GM13977 (cell line): ENCODE data around the gene CCDC102B.

ENCODE experiments used
- DNase-seq: peaks from one replicate; pipeline ENCODE4 v3.0.0; 2012; ENCODE audit warnings: low spot score
- in situ Hi-C: fragments of 300-500 bp; cut with MboI; formaldehyde crosslinking; loops from one replicate; pipeline ENCODE4 v1.12.0; 2022; ENCODE audit warnings: low sequenced_read_pairs, low pct_unique_long_range_greater_than_20kb, mixed read lengths, inconsistent platforms; ENCODE audit not compliant: unreplicated experiment
- TF ChIP-seq, protein P1 (sequence below): IDR thresholded peaks from 2 replicates; pipeline ENCODE4 v1.5.1; 2012; ENCODE audit warnings: mild to moderate bottlenecking, control low read depth; ENCODE audit not compliant: insufficient read depth; ENCODE audit errors: extremely low read depth, missing control alignments

The CCDC102B gene

DNA sequence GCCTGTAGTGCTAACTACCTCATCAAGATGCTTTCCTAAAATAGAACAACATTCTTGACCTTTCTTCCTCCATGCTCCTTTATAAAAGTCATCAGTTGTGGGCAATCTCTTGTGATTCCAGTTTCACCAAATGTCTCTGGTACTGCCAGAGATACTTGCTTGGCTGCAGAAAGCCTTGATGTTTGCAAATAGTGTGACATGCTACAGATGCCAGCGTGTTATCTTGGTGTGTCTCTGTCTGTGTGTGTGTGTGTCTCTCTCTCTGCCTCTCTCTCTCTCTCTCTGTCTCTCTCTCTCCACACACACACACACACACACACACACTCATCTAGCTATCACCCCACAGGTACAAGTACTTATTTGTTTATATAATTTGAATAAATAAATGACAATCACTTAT, 146.9 kb downstream of the CCDC102B start:
- in situ Hi-C loops: no loop called here
- TF ChIP-seq, protein P1, sequence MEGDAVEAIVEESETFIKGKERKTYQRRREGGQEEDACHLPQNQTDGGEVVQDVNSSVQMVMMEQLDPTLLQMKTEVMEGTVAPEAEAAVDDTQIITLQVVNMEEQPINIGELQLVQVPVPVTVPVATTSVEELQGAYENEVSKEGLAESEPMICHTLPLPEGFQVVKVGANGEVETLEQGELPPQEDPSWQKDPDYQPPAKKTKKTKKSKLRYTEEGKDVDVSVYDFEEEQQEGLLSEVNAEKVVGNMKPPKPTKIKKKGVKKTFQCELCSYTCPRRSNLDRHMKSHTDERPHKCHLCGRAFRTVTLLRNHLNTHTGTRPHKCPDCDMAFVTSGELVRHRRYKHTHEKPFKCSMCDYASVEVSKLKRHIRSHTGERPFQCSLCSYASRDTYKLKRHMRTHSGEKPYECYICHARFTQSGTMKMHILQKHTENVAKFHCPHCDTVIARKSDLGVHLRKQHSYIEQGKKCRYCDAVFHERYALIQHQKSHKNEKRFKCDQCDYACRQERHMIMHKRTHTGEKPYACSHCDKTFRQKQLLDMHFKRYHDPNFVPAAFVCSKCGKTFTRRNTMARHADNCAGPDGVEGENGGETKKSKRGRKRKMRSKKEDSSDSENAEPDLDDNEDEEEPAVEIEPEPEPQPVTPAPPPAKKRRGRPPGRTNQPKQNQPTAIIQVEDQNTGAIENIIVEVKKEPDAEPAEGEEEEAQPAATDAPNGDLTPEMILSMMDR: no peak
- DNase-seq: no peak

- in situ Hi-C loops: no loop called here
- DNase-seq: no peak
- TF ChIP-seq, protein P1: no peak
Observed at GRCh38 chr18:68948622-68949021, 150.7 kb downstream of the CCDC102B start.

DNA sequence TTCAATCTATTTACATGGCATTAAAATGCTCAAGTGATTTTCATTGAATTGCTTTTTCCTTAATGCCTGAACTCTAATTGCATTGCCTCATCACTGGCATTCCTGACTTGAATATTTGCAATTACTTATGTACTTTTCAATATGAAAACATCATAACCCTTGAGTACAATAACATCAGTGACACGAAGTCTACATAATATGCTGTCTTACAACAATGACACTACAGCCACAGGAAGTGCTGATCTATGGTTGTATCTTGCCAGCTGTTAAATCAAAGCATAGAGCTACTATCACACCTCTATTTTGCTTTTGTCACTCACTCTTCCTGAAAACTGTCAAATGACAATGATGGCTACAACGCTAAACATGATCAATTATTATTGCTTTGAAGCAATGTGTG, 156.9 kb downstream of the CCDC102B start:
- in situ Hi-C loops: no loop called here
- no peak for DNase-seq
- TF ChIP-seq, protein P1: no peak

- DNase-seq: no peak
- TF ChIP-seq, protein P1: no peak
- in situ Hi-C loops: no loop called here
Observed at GRCh38 chr18:68956650-68957049, 158.8 kb downstream of the CCDC102B start.

DNA sequence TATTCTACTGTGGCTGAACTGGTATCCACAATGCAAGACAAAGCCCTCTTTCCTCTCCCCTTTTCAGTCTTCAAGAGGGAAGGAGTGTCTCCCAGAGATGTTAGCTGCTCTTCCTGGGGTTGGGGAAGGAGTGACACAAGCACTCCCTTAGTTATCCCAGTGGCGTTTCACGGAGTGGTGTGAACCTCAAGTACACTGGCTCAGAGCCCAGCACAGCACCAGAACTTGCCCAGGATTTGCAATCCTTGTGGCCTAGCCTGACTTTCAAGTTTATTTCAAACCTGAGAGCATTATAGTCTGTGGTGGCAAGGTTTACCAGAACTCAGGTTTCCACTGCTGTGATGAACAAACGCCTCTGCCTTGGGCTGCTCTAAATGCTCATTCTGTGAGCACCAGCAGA, 162.5 kb downstream of the CCDC102B start:
- in situ Hi-C loops: no loop called here
- TF ChIP-seq, protein P1: no peak
- DNase-seq: no peak

DNA sequence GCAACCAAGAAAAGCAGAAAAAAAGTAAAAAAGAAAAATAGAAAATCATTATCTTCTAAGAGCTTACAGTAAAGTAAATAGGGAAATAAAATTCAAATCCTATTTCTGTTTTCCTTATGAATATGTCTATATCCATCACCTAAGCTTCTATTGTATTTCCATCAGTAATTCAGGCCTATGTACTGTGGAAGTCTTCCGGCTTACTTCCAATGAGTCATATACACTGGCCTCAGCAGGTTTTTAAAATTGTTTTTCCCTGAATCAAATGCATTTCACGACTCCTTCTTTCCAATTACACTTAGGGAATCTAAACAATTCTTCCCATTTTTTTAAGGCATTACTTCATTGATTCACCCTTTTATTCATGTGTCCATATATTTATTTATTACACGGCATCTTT, 164.7 kb downstream of the CCDC102B start:
- TF ChIP-seq, protein P1: no peak
- DNase-seq: no peak
- in situ Hi-C loops: no loop called here

DNA sequence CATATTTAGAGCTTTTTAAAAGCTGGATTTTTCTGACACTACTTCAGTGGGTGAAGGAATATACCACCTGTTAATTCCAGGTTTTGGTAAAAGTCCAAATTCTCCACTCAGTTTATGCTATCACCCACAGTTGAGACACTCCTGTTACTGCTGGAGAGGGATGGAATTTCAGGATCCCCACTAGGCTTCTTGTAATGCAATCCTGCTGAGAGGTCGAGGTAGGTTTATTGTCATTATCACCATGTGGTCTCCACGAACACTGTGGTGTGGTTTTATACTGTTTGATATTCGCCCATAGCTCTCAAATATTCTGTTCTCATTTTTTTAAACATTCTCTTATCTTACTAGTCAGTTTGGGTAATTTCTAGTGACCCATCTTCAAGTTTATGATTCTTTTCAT, 167.9 kb downstream of the CCDC102B start:
- DNase-seq: no peak
- TF ChIP-seq, protein P1: no peak
- in situ Hi-C loops: no loop called here
